ENCODE data around the gene NCLN.

Gene NCLN

DNA sequence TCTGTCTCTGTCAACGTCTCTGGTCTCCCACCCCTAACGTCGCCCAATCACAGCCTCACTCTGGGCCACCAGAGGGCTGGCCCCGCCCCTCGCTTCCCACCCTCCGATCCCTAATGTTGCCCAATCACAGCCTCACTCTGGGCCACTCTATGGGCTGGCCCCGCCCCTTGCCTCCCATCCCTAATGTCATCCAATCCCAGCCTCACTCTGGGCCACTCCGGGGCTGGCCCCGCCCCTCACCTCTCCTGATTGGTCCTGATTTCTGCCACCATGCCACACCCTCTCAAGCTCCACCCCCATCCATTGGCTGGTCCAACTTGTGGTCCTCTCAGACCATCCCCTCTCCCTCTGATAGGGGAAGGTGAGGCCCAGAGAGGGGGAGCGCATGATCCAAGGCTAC, 63.7 kb downstream of the NCLN start:
- no peaks in the 10 kb centered on the region for H3K36me3 ChIP-seq
- no peaks in the 10 kb centered on the region for H3K4me1 ChIP-seq (ENCODE audit: control insufficient read depth in 1 of 2, insufficient read depth in 1 of 2, low read depth in 1 of 2, low read length in 1 of 2)
- TF ChIP-seq, protein P1, sequence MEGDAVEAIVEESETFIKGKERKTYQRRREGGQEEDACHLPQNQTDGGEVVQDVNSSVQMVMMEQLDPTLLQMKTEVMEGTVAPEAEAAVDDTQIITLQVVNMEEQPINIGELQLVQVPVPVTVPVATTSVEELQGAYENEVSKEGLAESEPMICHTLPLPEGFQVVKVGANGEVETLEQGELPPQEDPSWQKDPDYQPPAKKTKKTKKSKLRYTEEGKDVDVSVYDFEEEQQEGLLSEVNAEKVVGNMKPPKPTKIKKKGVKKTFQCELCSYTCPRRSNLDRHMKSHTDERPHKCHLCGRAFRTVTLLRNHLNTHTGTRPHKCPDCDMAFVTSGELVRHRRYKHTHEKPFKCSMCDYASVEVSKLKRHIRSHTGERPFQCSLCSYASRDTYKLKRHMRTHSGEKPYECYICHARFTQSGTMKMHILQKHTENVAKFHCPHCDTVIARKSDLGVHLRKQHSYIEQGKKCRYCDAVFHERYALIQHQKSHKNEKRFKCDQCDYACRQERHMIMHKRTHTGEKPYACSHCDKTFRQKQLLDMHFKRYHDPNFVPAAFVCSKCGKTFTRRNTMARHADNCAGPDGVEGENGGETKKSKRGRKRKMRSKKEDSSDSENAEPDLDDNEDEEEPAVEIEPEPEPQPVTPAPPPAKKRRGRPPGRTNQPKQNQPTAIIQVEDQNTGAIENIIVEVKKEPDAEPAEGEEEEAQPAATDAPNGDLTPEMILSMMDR (IDR thresholded peaks at IDR 0.05) = no peak
- H3K27me3 ChIP-seq = no peaks in the 10 kb centered on the region
- no peak overlapping the region for H3K27ac ChIP-seq
- no peak overlapping the region for H3K4me3 ChIP-seq (ENCODE audit: low read depth in 1 of 2, low read length in 1 of 2)
- no peaks in the 10 kb centered on the region for H3K9me3 ChIP-seq

DNA sequence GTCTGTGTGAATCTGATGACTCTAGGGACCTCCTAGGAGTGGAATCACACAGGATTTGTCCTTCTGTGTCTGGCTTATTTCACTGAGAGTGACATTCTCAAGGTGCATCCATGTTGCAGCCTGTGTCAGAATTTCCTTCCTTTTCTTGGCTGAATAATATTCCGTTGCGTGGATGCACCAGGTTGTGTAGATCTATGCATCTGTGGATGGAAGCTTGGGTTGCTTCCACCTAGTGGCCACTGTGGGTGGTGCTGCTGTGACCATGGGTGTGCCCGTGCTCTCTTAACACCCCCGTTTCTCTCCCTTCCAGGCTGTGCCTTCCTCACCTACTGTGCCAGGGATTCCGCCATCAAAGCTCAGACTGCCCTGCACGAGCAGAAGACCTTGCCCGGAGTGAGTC, 64.9 kb downstream of the NCLN start:
- TF ChIP-seq, protein P1 (IDR thresholded peaks at IDR 0.05) = peak; percentile 24
- Histone ChIP-seq H3K4me1 (ENCODE audit: control insufficient read depth in 1 of 2, insufficient read depth in 1 of 2, low read depth in 1 of 2, low read length in 1 of 2) (no peaks in the 10 kb centered on the region), H3K36me3 (no peaks in the 10 kb centered on the region), H3K9me3 (no peaks in the 10 kb centered on the region), H3K27me3 (no peaks in the 10 kb centered on the region), H3K27ac (no peak overlapping the region), H3K4me3 (ENCODE audit: low read depth in 1 of 2, low read length in 1 of 2) (no peak overlapping the region)

DNA sequence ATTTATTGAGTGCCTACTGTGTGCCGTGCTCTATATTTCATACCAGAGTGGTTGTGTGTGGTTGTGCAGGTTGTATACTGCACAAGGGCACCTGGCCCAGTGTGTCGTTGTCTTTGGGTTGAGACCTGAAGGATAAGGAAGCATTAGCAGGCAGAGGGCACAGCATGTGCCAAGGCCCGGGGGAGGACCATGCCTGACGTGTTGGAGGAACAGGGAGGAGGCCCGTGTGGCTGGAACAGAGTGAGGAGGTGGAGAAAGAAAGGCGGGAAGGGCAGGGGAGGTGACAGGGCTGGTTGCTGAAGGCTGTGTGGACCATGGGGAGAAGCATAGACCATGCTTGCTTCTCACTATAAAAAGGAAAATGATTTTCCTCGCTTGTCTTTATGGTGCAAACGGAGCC, 65.5 kb downstream of the NCLN start:
- no peaks in the 10 kb centered on the region for H3K9me3 ChIP-seq
- no peaks in the 10 kb centered on the region for H3K27me3 ChIP-seq

DNA sequence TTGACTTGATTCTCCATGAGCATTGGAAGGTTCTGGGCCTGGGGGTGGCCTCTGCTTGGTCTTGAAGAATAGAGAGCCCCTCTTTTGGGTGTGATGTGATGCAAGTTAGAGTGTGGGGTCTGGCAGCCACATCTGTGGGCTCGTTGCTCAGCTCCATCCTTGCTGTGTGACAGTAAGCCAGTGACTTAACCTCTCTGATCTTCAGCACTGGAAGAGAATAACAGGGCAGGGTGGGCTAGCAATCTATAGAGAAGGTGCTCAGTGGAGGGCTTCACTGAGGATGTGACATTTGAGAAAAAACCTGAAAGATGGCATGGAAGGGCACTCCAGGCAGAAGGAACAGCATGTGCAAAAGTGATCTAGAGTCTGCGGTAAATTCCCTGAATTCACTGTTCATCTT, 66.9 kb downstream of the NCLN start:
- H3K4me1 ChIP-seq (ENCODE audit: control insufficient read depth in 1 of 2, insufficient read depth in 1 of 2, low read depth in 1 of 2, low read length in 1 of 2) = no peaks in the 10 kb centered on the region
- no peak overlapping the region for H3K4me3 ChIP-seq (ENCODE audit: low read depth in 1 of 2, low read length in 1 of 2)
- TF ChIP-seq, protein P1 (IDR thresholded peaks at IDR 0.05) = no peak
- no peak overlapping the region for H3K27ac ChIP-seq
- no peaks in the 10 kb centered on the region for H3K27me3 ChIP-seq
- no peaks in the 10 kb centered on the region for H3K9me3 ChIP-seq
- H3K36me3 ChIP-seq = no peaks in the 10 kb centered on the region

More for the DNA sequence above, 65.5 kb downstream of the NCLN start:
- H3K27ac ChIP-seq = no peak overlapping the region
- no peaks in the 10 kb centered on the region for H3K4me1 ChIP-seq (ENCODE audit: control insufficient read depth in 1 of 2, insufficient read depth in 1 of 2, low read depth in 1 of 2, low read length in 1 of 2)
- no peaks in the 10 kb centered on the region for H3K36me3 ChIP-seq
- TF ChIP-seq, protein P1 (IDR thresholded peaks at IDR 0.05) = no peak
- no peak overlapping the region for H3K4me3 ChIP-seq (ENCODE audit: low read depth in 1 of 2, low read length in 1 of 2)

DNA sequence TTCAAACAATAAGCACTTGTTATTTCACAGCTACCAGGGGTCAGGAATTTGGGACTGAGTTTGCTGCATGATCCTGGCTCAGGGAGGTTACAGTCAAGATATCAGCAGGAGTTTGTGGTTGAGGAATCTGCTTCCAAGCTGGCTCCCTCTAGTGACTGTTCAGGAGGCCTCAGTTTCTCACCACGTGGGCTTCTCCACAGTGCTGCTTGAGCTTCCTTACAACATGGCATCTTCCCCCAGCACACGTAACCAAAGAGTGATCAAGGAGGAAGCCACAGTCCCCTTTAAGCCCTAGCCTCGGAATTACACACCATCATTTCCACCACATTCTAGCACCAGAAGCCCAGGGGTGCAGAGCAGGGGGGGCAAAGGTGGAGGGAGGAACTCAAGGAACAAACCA, 67.5 kb downstream of the NCLN start:
- H3K4me3 ChIP-seq (ENCODE audit: low read depth in 1 of 2, low read length in 1 of 2) = no peak overlapping the region
- H3K4me1 ChIP-seq (ENCODE audit: control insufficient read depth in 1 of 2, insufficient read depth in 1 of 2, low read depth in 1 of 2, low read length in 1 of 2) = no peaks in the 10 kb centered on the region
- H3K9me3 ChIP-seq = no peaks in the 10 kb centered on the region
- TF ChIP-seq, protein P1 (IDR thresholded peaks at IDR 0.05) = no peak
- no peak overlapping the region for H3K27ac ChIP-seq
- no peaks in the 10 kb centered on the region for H3K27me3 ChIP-seq
- no peaks in the 10 kb centered on the region for H3K36me3 ChIP-seq

DNA sequence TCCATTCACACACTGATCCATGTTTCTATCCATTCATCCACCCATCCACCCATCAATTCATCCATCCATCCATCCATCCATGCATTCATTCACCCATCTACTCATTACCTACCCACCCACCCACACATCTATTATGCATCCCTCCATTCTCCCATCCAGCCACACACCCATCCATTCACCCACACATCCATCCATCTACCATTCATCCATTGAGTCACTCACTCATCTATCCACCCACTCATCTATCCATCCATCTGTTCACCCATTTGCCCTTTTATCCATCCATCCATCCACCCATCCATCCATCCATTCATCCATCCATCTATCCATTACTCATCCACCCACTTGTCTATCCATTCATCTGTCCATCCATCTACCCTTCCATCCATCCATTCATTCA, 68.8 kb downstream of the NCLN start:
- Histone ChIP-seq H3K27ac (no peak overlapping the region), H3K36me3 (no peaks in the 10 kb centered on the region)

More for the DNA sequence above, 68.8 kb downstream of the NCLN start:
- no peaks in the 10 kb centered on the region for H3K27me3 ChIP-seq
- no peaks in the 10 kb centered on the region for H3K4me1 ChIP-seq (ENCODE audit: control insufficient read depth in 1 of 2, insufficient read depth in 1 of 2, low read depth in 1 of 2, low read length in 1 of 2)
- H3K4me3 ChIP-seq (ENCODE audit: low read depth in 1 of 2, low read length in 1 of 2) = no peak overlapping the region
- TF ChIP-seq, protein P1 (IDR thresholded peaks at IDR 0.05) = no peak
- H3K9me3 ChIP-seq = no peaks in the 10 kb centered on the region
